Medulla oblongata (tissue), 1 donor: Measurements from ENCODE around the gene PAX5.
"Not testable (repeated sequence)": the region's sequence is repeated elsewhere in the genome, so short reads cannot be mapped to it uniquely, and the experiment has no call there.

Source experiments
- DNase-seq: peaks from one replicate; pipeline ENCODE4 v3.0.0-alpha.2; 2015; ENCODE audit errors: extremely low spot score

The PAX5 gene

GRCh38 chr9:37033682-37034304 lies at the start of gene PAX5:
TSS of gene PAX5 (minus strand) at chr9:37034268. CDS start at chr9:37034031, 237 bp downstream.
- peak; percentile 14 for DNase-seq

GRCh38 chr9:37083654-37084053 lies 49.6 kb upstream of the PAX5 start:
- no peak for DNase-seq

GRCh38 chr9:37082214-37082765 lies 48.2 kb upstream of the PAX5 start:
- DNase-seq, result no peak

DNA sequence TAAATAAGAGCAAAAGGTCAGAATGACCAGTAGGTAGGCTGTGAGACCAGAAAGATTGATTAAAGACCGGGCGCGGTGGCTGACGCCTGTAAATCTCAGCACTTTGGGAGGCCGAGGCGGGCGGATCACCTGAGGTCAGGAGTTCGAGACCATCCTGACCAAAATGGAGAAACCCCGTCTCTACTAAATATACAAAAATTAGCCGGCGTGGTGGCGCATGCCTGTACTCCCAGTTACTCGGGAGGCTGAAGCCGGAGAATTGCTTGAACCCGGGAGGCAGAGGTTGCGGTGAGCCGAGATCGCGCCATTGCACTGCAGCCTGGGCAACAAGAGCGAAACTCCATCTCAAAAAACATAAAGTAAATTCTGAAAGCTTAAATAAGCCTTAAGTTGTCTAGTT lies 47.4 kb upstream of the PAX5 start:
- not testable (repeated sequence) for DNase-seq

- DNase-seq, result not testable (repeated sequence)
These were observed 46.1 kb upstream of the PAX5 start for GRCh38 chr9:37080165-37080628.

- peak; percentile 97 for DNase-seq
These were observed 45.5 kb upstream of the PAX5 start for GRCh38 chr9:37079370-37080164.

DNA sequence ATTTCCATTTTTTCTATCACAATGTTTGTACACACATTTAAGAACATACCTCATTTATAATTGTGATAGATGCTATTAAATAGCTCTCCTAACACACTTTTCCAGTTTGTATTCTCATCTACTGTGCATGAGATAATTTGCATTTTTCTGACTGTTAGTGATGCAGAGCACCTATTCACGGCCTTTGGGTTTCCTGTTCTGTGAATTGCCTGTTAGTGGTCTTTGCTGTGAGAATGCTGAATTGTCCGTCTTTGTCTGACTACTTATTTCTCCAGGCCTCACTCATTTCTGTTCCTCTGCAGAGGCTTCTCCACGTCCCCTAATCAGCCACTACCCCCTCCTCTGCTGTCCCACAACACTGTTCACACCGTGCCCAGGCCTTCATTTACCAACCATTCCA lies 40.7 kb upstream of the PAX5 start:
- DNase-seq, result not testable (repeated sequence)

GRCh38 chr9:37066139-37066725 lies 32.2 kb upstream of the PAX5 start:
- DNase-seq, result no peak

GRCh38 chr9:37062336-37062735 lies 28.3 kb upstream of the PAX5 start:
- DNase-seq, result no peak

- no peak for DNase-seq
These were observed 27.7 kb upstream of the PAX5 start for GRCh38 chr9:37061768-37062167.

DNA sequence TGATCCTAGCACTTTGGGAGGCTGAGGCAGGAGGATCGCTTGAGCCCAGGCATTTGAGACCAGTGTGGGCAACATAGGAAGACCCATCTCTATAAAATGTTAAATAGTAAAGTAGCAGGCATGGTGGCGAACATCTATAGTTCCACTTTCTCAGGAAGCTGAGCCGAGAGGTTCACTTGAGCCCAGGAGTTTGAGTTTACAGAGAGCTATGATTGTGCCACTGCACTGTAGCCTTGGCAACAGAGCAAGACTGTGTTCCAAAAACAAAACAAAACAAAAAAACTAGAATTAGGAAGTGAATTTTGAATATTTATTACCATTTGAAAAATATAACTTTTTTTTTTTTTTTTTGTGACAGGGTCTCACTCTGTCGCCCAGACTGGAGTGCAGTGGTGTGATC lies 26.8 kb upstream of the PAX5 start:
- DNase-seq, result no peak

GRCh38 chr9:37056046-37056920 lies 22.2 kb upstream of the PAX5 start:
- DNase-seq, result no peak

GRCh38 chr9:37054363-37054720 lies 20.3 kb upstream of the PAX5 start:
- not testable (repeated sequence) for DNase-seq

DNA sequence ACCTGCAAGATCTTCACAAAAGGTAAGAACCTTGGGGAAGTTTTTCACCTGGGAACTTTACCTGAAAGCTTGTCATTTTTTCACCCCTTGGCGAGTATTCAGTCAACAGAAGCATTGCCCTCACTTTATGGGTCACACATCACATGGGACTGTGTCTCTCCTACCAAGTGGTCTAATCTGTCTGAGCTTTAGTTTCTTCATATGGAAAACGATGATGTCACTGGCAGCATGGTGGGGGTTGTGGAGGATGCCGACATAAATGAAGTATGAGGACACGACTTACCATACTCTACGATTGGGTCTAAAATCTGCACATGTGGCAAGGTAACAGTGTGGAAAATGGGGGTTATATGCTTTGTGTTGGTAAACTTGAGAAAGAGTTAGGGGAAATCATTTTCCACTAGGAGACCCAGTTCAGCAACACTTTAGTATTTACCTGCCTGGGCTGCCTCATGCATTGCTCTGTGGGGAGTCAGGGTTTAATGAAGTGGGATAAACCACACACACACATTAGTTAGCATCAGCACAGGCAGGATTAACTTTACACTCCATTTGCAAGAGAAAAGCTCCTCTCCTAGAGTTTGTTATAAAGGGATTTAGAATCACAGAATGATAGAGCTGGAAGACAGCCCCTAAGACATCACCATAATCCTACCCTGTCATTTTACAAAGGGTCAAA lies 19.8 kb upstream of the PAX5 start:
- no peak for DNase-seq

DNA sequence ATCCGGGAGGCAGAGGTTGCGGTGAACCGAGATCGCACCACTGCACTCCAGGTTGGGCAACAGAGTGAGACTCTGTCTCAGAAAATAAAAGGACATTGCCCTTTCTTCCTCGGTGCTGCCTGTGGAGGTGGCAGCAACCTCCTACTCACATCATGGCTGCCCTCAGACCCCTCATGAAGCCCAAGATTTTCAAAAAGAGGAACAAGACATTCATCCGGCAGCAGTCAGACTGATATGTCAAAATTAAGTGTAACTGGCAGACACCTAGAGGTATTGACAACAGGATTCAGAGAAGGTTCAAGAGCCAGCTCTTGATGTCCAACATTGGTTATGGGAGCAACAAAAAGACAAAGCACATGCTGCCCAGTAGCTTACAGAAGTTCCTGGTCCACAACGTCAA lies 12.6 kb upstream of the PAX5 start:
- no peak for DNase-seq

GRCh38 chr9:37042421-37042820 lies 8.4 kb upstream of the PAX5 start:
- no peak for DNase-seq

- DNase-seq, result no peak
These were observed 6.5 kb upstream of the PAX5 start for GRCh38 chr9:37040508-37041127.

DNA sequence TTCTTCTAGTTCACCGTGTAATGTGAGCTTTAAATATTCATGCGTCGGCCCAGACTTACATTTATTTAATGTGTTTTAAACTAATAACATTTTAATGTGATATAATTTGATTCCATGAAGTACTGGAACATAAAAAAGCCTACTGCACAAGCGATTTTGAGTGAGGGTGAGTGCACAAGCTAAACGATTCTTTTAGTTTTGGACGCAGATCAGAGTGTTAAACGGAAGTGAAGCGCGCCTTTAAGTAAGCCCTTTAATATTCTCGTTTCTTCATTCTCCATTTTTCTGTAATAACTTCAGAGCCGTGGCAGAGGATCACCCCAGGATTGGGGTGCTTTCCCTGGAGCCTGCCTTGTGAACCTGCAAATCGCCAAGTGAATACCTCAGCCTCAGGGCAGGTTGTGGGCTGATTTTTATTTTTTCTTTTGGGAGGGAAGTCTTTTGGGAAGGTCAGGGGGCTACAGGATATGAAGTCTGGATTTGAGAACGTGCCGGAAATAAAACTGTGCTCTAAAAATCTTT lies 4.9 kb upstream of the PAX5 start:
- no peak for DNase-seq

- no peak for DNase-seq
These were observed 4.4 kb upstream of the PAX5 start for GRCh38 chr9:37038302-37038942.
